SK-N-SH treated with all-trans-retinoic acid at 6 μM for 48 hours (cell line): ENCODE measurements around the gene PSD2.

Experiments
- BACH2 ChIP-seq: fragments of 250-450 bp; sonication (Bioruptor Pico); IDR thresholded peaks from 2 replicates; pipeline ENCODE4 v1.9.0; 2021; ENCODE audit warnings: mild to moderate bottlenecking, borderline replicate concordance
- PATZ1 ChIP-seq: fragments of 250-450 bp; sonication (Bioruptor Pico); IDR thresholded peaks from 2 replicates; pipeline ENCODE4 v1.8.0; 2020; ENCODE audit warnings: mild to moderate bottlenecking, moderate library complexity, borderline replicate concordance
- PPARA ChIP-seq: fragments of 250-450 bp; sonication (Bioruptor Pico); IDR thresholded peaks from 2 replicates; pipeline ENCODE4 v1.5.0; 2020; ENCODE audit warnings: mild to moderate bottlenecking, borderline replicate concordance
- ZFP3 ChIP-seq: fragments of 250-450 bp; sonication (Bioruptor Pico); IDR thresholded peaks from 2 replicates; pipeline ENCODE4 v1.5.0; 2020; ENCODE audit warnings: mild to moderate bottlenecking, moderate library complexity
- ZNF565 ChIP-seq: fragments of 450-650 bp; formaldehyde crosslinking; conservative IDR thresholded peaks from 2 replicates; pipeline ENCODE4 v1.5.0; 2020; ENCODE audit warnings: low read depth, mild to moderate bottlenecking, moderate library complexity
- ZNF8 ChIP-seq: fragments of 450-650 bp; formaldehyde crosslinking; IDR thresholded peaks from 2 replicates; pipeline ENCODE4 v1.5.0; 2020; ENCODE audit warnings: mild to moderate bottlenecking, moderate library complexity

- TF ChIP-seq ZNF8 (CRISPR knock-in tag), result no peak
- TF ChIP-seq ZFP3 (CRISPR knock-in tag), result no peak
- no peak for TF ChIP-seq BACH2 (CRISPR knock-in tag)
- TF ChIP-seq ZNF565 (CRISPR knock-in tag), result no peak
- no peak for TF ChIP-seq PPARA (CRISPR knock-in tag)
- TF ChIP-seq PATZ1 (CRISPR knock-in tag), result no peak
Measured at GRCh38 chr5:139806111-139806510, 10.5 kb downstream of the PSD2 start.
